Choroid plexus epithelial cell (primary cell): ENCODE data around the gene TMEM51.

Experiments used
- DNase-seq: peaks from one replicate; pipeline ENCODE4 v3.0.0-alpha.2; 2010; ENCODE audit warnings: low read depth
- H3K4me3 ChIP-seq: 2 replicates; pipeline ENCODE4 v1.5.1; 2011; ENCODE audit warnings: low read depth, mild to moderate bottlenecking, control low read depth, low read length, moderate library complexity
- CTCF ChIP-seq: conservative IDR thresholded peaks from 2 replicates; pipeline ENCODE4 v1.5.1; 2011; ENCODE audit warnings: low read depth, mild to moderate bottlenecking, control low read depth, inconsistent platforms, low read length, moderate library complexity

Gene TMEM51

GRCh38 chr1:15110128-15110866 is 43.2 kb upstream of the TMEM51 start:
- DNase-seq: no peak
- TF ChIP-seq CTCF: no peak
- no peak overlapping the region for H3K4me3 ChIP-seq

DNA sequence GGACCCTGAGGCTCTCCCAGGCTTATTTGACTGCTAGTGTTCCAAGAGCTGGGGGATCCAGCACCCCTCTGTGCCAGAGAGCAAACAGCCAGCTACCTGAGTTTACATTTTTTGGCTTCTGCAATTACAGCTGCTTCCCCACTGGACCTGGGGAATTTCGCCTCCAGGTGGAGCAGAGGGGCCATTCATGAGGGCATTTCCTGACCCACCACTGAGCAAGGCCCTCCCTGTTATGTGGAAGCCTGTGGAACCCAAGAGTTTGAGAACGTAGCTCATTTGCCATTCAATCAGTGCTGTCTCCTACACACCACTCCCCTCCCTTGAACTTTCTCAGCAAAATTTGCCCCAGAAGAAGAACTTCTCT is 42.7 kb upstream of the TMEM51 start:
- no peak overlapping the region for H3K4me3 ChIP-seq
- no peak for TF ChIP-seq CTCF
- no peak for DNase-seq

GRCh38 chr1:15113146-15113545 is 40.4 kb upstream of the TMEM51 start:
- H3K4me3 ChIP-seq: no peak overlapping the region
- DNase-seq: no peak
- no peak for TF ChIP-seq CTCF

DNA sequence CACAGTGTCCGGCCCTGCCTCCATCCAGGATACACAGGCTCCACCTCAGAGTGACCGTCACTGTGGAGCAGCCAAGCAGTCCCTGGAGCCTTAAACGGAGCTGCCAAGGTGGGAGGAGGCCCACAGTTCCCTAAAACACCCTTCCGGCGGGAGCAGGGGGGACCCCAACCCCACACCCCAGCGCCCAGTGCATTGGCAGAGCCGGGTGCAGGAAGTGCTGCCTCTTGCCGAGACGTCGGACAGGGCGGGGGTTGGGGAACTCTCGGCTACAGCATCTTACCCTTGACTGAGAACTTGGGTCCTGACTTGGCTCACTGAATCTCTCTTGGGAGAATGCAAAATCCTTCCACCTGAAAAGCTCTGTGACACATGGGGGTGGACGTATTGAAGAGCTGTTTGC is 38.7 kb upstream of the TMEM51 start:
- TF ChIP-seq CTCF: no peak
- DNase-seq: no peak
- H3K4me3 ChIP-seq: no peak overlapping the region

DNA sequence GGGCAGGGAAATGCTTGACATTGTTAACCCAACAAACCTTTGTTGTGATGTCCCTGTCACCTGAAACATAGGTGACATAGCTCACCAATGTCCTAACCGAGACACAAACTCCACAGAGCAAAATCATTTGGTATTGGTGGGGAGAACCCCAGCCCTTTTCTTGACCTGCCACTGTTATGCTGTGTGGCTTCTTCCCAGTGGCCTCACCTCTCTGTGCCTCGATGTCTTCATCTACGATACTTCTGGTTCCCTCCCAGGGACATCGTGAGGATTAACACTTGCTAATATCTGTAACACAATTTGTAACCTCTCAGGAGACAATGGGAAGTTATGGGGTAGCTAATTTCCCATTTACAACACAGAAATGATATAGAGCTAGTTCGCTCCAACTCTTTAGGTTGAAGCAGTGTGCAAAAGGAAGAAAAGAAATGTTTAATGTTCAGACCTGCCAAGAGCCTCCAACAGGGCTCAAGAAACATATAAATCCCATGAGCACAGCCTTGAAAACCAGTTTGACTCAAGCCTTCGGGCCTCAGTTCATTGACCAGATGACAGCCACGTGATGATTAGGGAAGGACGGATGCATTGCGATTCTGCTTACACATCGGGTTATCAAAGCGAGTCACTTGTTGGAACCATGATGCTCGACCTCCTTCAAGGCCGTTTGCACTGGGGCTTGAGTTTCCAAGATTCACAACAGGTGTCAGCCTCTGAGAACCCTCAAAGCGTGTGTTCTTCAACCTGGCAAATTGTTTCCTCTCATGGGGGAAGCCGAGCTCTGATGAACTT is 37.8 kb upstream of the TMEM51 start:
- no peak for TF ChIP-seq CTCF
- no peak overlapping the region for H3K4me3 ChIP-seq
- no peak for DNase-seq

GRCh38 chr1:15116966-15117365 is 36.6 kb upstream of the TMEM51 start:
- no peak overlapping the region for H3K4me3 ChIP-seq
- TF ChIP-seq CTCF: no peak
- no peak for DNase-seq
